ENCODE data around the gene OR2AG1.

The OR2AG1 gene

GRCh38 chr11:6746086-6746618 is 36.7 kb upstream of the OR2AG1 start:
- DNase-seq, result no peak
- TF ChIP-seq CTCF (IDR thresholded peaks at IDR 0.05), result no peak
- Histone ChIP-seq H3K4me1 (no peaks in the 10 kb centered on the region), H3K27me3 (no peaks in the 10 kb centered on the region), H3K4me3 (peak overlapping the region in 1 of 2 donors; percentile 11), H3K27ac (no peak overlapping the region), H3K9me3 (no peaks in the 10 kb centered on the region), H3K36me3 (no peaks in the 10 kb centered on the region)
- intact Hi-C loops (cut with DNase I; ENCODE audit: low total_unique reads), result no loop called here

- Histone ChIP-seq H3K9me3 (no peaks in the 10 kb centered on the region), H3K27me3 (no peaks in the 10 kb centered on the region), H3K4me3 (no peak overlapping the region), H3K36me3 (no peaks in the 10 kb centered on the region), H3K4me1 (no peaks in the 10 kb centered on the region), H3K27ac (no peak overlapping the region)
- no peak for DNase-seq
- intact Hi-C loops (cut with DNase I; ENCODE audit: low total_unique reads), result no loop called here
- no peak for TF ChIP-seq CTCF (IDR thresholded peaks at IDR 0.05)
Observed at GRCh38 chr11:6746626-6747025, 36.2 kb upstream of the OR2AG1 start.

GRCh38 chr11:6747097-6747668 is 35.6 kb upstream of the OR2AG1 start:
- Histone ChIP-seq H3K27me3 (no peaks in the 10 kb centered on the region), H3K36me3 (no peaks in the 10 kb centered on the region), H3K27ac (no peak overlapping the region), H3K4me3 (no peak overlapping the region), H3K9me3 (no peaks in the 10 kb centered on the region), H3K4me1 (no peaks in the 10 kb centered on the region)
- no peak for TF ChIP-seq CTCF (IDR thresholded peaks at IDR 0.05)
- DNase-seq, result no peak
- intact Hi-C loops (cut with DNase I; ENCODE audit: low total_unique reads), result no loop called here

GRCh38 chr11:6755303-6755952 is 27.4 kb upstream of the OR2AG1 start:
- Histone ChIP-seq H3K27me3 (no peaks in the 10 kb centered on the region), H3K9me3 (no peaks in the 10 kb centered on the region), H3K36me3 (no peaks in the 10 kb centered on the region), H3K4me3 (no peak overlapping the region), H3K4me1 (no peaks in the 10 kb centered on the region), H3K27ac (no peak overlapping the region)
- intact Hi-C loops (cut with DNase I; ENCODE audit: low total_unique reads), result no loop called here
- DNase-seq, result no peak
- peak; percentile 63 to 81 for TF ChIP-seq CTCF (IDR thresholded peaks at IDR 0.05)

GRCh38 chr11:6755953-6756347 is 26.9 kb upstream of the OR2AG1 start:
- Histone ChIP-seq H3K9me3 (no peaks in the 10 kb centered on the region), H3K27me3 (no peaks in the 10 kb centered on the region), H3K27ac (no peak overlapping the region), H3K36me3 (no peaks in the 10 kb centered on the region), H3K4me3 (no peak overlapping the region), H3K4me1 (no peaks in the 10 kb centered on the region)
- TF ChIP-seq CTCF (IDR thresholded peaks at IDR 0.05), result no peak
- no peak for DNase-seq
- intact Hi-C loops (cut with DNase I; ENCODE audit: low total_unique reads), result no loop called here

Data from tibial artery (tissue), 4 donors.